HCEC 1CT (cell line): ENCODE data around the gene SLC17A9.
A peak's percentile ranks its signal among the peaks of the same experiment; 100 is the strongest.

Source experiments
- DNase-seq: peaks from one replicate; pipeline ENCODE4 v3.0.0-alpha.2; 2017

SLC17A9 gene

GRCh38 chr20:62920039-62920645 is 32.4 kb upstream of the SLC17A9 start:
- DNase-seq = no peak

GRCh38 chr20:62921119-62921687 is 31.3 kb upstream of the SLC17A9 start:
- DNase-seq = peak; percentile 53

GRCh38 chr20:62922451-62922921 is 30.0 kb upstream of the SLC17A9 start:
- no peak for DNase-seq

- DNase-seq = peak; percentile 68
Measured at GRCh38 chr20:62923059-62923668, 29.3 kb upstream of the SLC17A9 start.

- no peak for DNase-seq
Measured at GRCh38 chr20:62923669-62924441, 28.7 kb upstream of the SLC17A9 start.

- no peak for DNase-seq
Measured at GRCh38 chr20:62924442-62925075, 27.9 kb upstream of the SLC17A9 start.

GRCh38 chr20:62925076-62925419 is 27.5 kb upstream of the SLC17A9 start:
- DNase-seq = no peak

GRCh38 chr20:62925420-62926228 is 26.9 kb upstream of the SLC17A9 start:
- peak; percentile 42 for DNase-seq

GRCh38 chr20:62926229-62927127 is 26.0 kb upstream of the SLC17A9 start, which contains the start of gene DIDO1:
TSS of gene DIDO1 (minus strand) at chr20:62926505.
- peak; percentile 82 for DNase-seq

- DNase-seq = no peak
Measured at GRCh38 chr20:62927128-62927705, 25.3 kb upstream of the SLC17A9 start.

- no peak for DNase-seq
Measured at GRCh38 chr20:62928246-62928939, 24.1 kb upstream of the SLC17A9 start.

- DNase-seq = peak; percentile 49
Measured at GRCh38 chr20:62929051-62929538, 23.4 kb upstream of the SLC17A9 start.

- no peak for DNase-seq
Measured at GRCh38 chr20:62931464-62931863, 21.0 kb upstream of the SLC17A9 start.

- DNase-seq = no peak
Measured at GRCh38 chr20:62933966-62934365, 18.5 kb upstream of the SLC17A9 start.

GRCh38 chr20:62935204-62935967 is 17.1 kb upstream of the SLC17A9 start:
- no peak for DNase-seq

GRCh38 chr20:62935968-62936585 is 16.4 kb upstream of the SLC17A9 start:
- DNase-seq = no peak

- peak; percentile 96 for DNase-seq
Measured at GRCh38 chr20:62937268-62938104, 15.0 kb upstream of the SLC17A9 start.
